HUES48 (cell line): ENCODE measurements around the gene TBC1D24.
A peak's percentile ranks its signal among the peaks of the same experiment; 100 is the strongest.

Experiments
- H3K27ac ChIP-seq: one replicate; pipeline ENCODE4 v1.7.0; 2013; ENCODE audit warnings: low read depth, low read length, inconsistent platforms
- H3K27me3 ChIP-seq: 2 replicates; pipeline ENCODE4 v1.6.1; 2013; ENCODE audit warnings: mild to moderate bottlenecking, low read length; ENCODE audit not compliant: control insufficient read depth, insufficient read depth
- H3K36me3 ChIP-seq: 2 replicates; pipeline ENCODE4 v1.6.1; 2013; ENCODE audit warnings: low read length; ENCODE audit not compliant: control insufficient read depth, insufficient read depth
- H3K4me1 ChIP-seq: 2 replicates; pipeline ENCODE4 v1.6.1; 2013; ENCODE audit warnings: mild to moderate bottlenecking, low read length; ENCODE audit not compliant: control insufficient read depth, insufficient read depth
- H3K4me3 ChIP-seq: 2 replicates; pipeline ENCODE4 v1.5.1; 2013; ENCODE audit warnings: mild to moderate bottlenecking, low read depth, low read length
- H3K9ac ChIP-seq: 2 replicates; pipeline ENCODE4 v1.6.1; 2013; ENCODE audit warnings: mild to moderate bottlenecking, low read depth, low read length, moderate library complexity
- H3K9me3 ChIP-seq: 2 replicates; pipeline ENCODE4 v1.6.1; 2013; ENCODE audit warnings: low read length; ENCODE audit not compliant: control insufficient read depth, insufficient read depth

TBC1D24 gene

GRCh38 chr16:2513405-2514332 lies 38.7 kb downstream of the TBC1D24 start, which contains the start of gene ATP6V0C:
Gene ATP6V0C (plus strand): TSS chr16:2513952. CDS start chr16:2514104, 152 bp downstream.
- peak within 1 kb of the TSS; percentile 95 for H3K9ac ChIP-seq
- no peaks in the 10 kb centered on the region for H3K9me3 ChIP-seq
- H3K27me3 ChIP-seq = no peaks in the 10 kb centered on the region
- peak within 1 kb of the TSS; percentile 81 for H3K4me3 ChIP-seq
- peaks cover 21% of the 10 kb centered on the region; the same call in 1 of the 2 replicates for H3K4me1 ChIP-seq
- H3K36me3 ChIP-seq = no peaks in the 10 kb centered on the region
- H3K27ac ChIP-seq = peak within 1 kb of the TSS; percentile 96

GRCh38 chr16:2514333-2515179 lies 39.6 kb downstream of the TBC1D24 start:
- Histone ChIP-seq H3K27ac (peak overlapping the region; percentile 96), H3K9me3 (no peaks in the 10 kb centered on the region), H3K4me1 (peaks cover 21% of the 10 kb centered on the region; the same call in 1 of the 2 replicates), H3K4me3 (peak overlapping the region; percentile 81), H3K9ac (peak overlapping the region; percentile 95), H3K27me3 (no peaks in the 10 kb centered on the region), H3K36me3 (0 out of 2 replicates have a peak, but pooled peaks cover 2% of the 10 kb centered on the region)

- Histone ChIP-seq H3K27ac (peak overlapping the region; percentile 96), H3K27me3 (no peaks in the 10 kb centered on the region), H3K9me3 (no peaks in the 10 kb centered on the region), H3K4me1 (peaks cover 21% of the 10 kb centered on the region; the same call in 1 of the 2 replicates), H3K4me3 (peak overlapping the region; percentile 81), H3K9ac (no peak overlapping the region; the same call in 1 of the 2 replicates), H3K36me3 (0 out of 2 replicates have a peak, but pooled peaks cover 3% of the 10 kb centered on the region)
Measured at GRCh38 chr16:2515180-2515851, 40.4 kb downstream of the TBC1D24 start.

GRCh38 chr16:2516391-2517240 lies 41.7 kb downstream of the TBC1D24 start:
- no peaks in the 10 kb centered on the region for H3K27me3 ChIP-seq
- H3K4me1 ChIP-seq = peaks cover 21% of the 10 kb centered on the region; the same call in 1 of the 2 replicates
- H3K4me3 ChIP-seq = no peak overlapping the region
- no peak overlapping the region for H3K27ac ChIP-seq
- H3K36me3 ChIP-seq = 0 out of 2 replicates have a peak, but pooled peaks cover 3% of the 10 kb centered on the region
- H3K9me3 ChIP-seq = no peaks in the 10 kb centered on the region
- no peak overlapping the region for H3K9ac ChIP-seq

GRCh38 chr16:2517954-2518605 lies 43.2 kb downstream of the TBC1D24 start:
- no peaks in the 10 kb centered on the region for H3K27me3 ChIP-seq
- H3K9me3 ChIP-seq = no peaks in the 10 kb centered on the region
- H3K4me1 ChIP-seq = peaks cover 13% of the 10 kb centered on the region; the same call in 1 of the 2 replicates
- H3K9ac ChIP-seq = no peak overlapping the region
- H3K27ac ChIP-seq = no peak overlapping the region
- H3K36me3 ChIP-seq = peaks cover 9% of the 10 kb centered on the region
- no peak overlapping the region for H3K4me3 ChIP-seq

GRCh38 chr16:2518823-2519710 lies 44.1 kb downstream of the TBC1D24 start:
- Histone ChIP-seq H3K4me3 (no peak overlapping the region), H3K4me1 (peaks cover 11% of the 10 kb centered on the region; the same call in 1 of the 2 replicates), H3K9ac (no peak overlapping the region)

GRCh38 chr16:2519711-2520080 lies 44.8 kb downstream of the TBC1D24 start:
- H3K9me3 ChIP-seq = no peaks in the 10 kb centered on the region
- H3K27ac ChIP-seq = peak overlapping the region; percentile 51
- peaks cover 11% of the 10 kb centered on the region; the same call in 1 of the 2 replicates for H3K4me1 ChIP-seq
- H3K36me3 ChIP-seq = peaks cover 25% of the 10 kb centered on the region
- H3K9ac ChIP-seq = no peak overlapping the region
- peak overlapping the region; percentile 46; the same call in 1 of the 2 replicates for H3K4me3 ChIP-seq
- H3K27me3 ChIP-seq = no peaks in the 10 kb centered on the region

More at GRCh38 chr16:2518823-2519710, 44.1 kb downstream of the TBC1D24 start:
- Histone ChIP-seq H3K27me3 (no peaks in the 10 kb centered on the region), H3K9me3 (no peaks in the 10 kb centered on the region), H3K27ac (no peak overlapping the region), H3K36me3 (peaks cover 19% of the 10 kb centered on the region)

GRCh38 chr16:2520097-2520783 lies 45.3 kb downstream of the TBC1D24 start, which contains the start of gene AMDHD2:
Gene AMDHD2 (plus strand): TSS chr16:2520371. CDS start chr16:2520459, 88 bp downstream.
- peaks cover 11% of the 10 kb centered on the region; the same call in 1 of the 2 replicates for H3K4me1 ChIP-seq
- H3K9me3 ChIP-seq = no peaks in the 10 kb centered on the region
- peak within 1 kb of the TSS; percentile 59 for H3K27ac ChIP-seq
- H3K36me3 ChIP-seq = peaks cover 30% of the 10 kb centered on the region
- peak within 1 kb of the TSS; percentile 73 for H3K4me3 ChIP-seq
- peak within 1 kb of the TSS; percentile 74 for H3K9ac ChIP-seq
- no peaks in the 10 kb centered on the region for H3K27me3 ChIP-seq
